Measurements from ENCODE around the gene SSUH2. TPM values are rescaled to one million over a fixed set of nuclear protein-coding genes. Genes with fewer than 3 reads are reported as not detected.

SSUH2 gene
- total RNA-seq, 3 donors from 2014 or later, result 0.15 to 0.33 TPM; not detected in 1

DNA sequence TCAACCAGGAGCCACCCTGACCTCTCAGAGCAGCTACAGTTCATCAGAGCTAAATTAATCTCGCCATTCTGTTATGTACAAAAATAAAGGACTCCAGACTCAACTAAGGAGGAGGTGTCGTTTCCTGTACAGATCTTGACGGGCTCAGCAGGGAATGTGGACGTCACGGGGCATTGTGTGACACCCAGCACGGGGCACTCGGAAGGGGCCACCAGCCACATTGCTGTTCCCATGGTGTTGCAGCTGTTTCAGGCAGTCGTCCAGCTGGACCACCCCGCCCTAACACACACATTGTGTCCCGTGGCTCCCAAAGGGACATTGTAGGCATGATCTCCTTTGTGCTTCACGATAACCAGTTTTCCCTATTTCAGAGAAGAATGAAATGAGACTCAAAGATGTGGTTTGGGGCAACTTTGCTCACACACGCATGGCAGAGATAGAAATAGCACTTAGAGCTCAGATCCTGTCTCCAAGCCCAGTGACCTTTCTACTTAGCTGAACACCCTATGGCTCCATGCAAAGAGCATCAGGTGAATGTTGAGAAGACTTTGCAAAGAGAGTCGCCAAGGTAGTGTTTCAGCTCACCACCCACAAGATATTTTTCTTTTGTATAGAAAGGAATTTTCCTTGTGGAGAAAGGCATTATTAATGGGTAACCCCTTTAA lies 5.5 kb downstream of the SSUH2 start:
- Histone ChIP-seq H3K9me3 (no peaks in the 10 kb centered on the region), H3K27ac (no peak overlapping the region), H3K27me3 (no peaks in the 10 kb centered on the region), H3K36me3 (no peaks in the 10 kb centered on the region), H3K4me3 (no peak overlapping the region), H3K4me1 (no peaks in the 10 kb centered on the region)
- intact Hi-C loops (cut with DNase I; ENCODE audit: low total_unique reads), result no loop called here
- TF ChIP-seq POLR2A (IDR thresholded peaks at IDR 0.05), result no peak
- TF ChIP-seq, protein P1, sequence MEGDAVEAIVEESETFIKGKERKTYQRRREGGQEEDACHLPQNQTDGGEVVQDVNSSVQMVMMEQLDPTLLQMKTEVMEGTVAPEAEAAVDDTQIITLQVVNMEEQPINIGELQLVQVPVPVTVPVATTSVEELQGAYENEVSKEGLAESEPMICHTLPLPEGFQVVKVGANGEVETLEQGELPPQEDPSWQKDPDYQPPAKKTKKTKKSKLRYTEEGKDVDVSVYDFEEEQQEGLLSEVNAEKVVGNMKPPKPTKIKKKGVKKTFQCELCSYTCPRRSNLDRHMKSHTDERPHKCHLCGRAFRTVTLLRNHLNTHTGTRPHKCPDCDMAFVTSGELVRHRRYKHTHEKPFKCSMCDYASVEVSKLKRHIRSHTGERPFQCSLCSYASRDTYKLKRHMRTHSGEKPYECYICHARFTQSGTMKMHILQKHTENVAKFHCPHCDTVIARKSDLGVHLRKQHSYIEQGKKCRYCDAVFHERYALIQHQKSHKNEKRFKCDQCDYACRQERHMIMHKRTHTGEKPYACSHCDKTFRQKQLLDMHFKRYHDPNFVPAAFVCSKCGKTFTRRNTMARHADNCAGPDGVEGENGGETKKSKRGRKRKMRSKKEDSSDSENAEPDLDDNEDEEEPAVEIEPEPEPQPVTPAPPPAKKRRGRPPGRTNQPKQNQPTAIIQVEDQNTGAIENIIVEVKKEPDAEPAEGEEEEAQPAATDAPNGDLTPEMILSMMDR (IDR thresholded peaks at IDR 0.05), result no peak
- no peak for TF ChIP-seq POLR2AphosphoS5 (IDR thresholded peaks at IDR 0.05)
- no peak for DNase-seq (ENCODE audit: low spot score in 2 of 2)

DNA sequence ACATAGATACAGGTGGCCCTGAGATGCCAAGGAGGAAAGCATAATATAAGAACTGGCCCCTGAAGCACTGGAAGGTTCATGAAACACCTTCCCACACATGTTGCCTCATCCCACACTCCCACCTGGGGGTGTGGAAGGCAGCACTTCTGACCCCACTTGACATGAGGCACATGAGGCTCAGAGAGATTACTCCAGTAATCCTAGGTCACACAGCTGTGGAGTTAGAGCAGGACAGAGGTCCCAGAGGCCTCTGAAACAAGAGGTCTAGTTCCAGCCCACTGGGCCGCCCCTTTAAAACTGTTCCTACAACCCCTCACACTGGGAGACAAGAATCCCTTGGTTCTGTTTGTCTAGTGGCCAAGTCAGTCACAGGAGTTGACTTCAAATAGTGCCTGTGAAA lies 7.2 kb downstream of the SSUH2 start:
- Histone ChIP-seq H3K36me3 (no peaks in the 10 kb centered on the region), H3K27ac (no peak overlapping the region), H3K27me3 (no peaks in the 10 kb centered on the region), H3K4me1 (no peaks in the 10 kb centered on the region), H3K4me3 (no peak overlapping the region), H3K9me3 (no peaks in the 10 kb centered on the region)
- intact Hi-C loops (cut with DNase I; ENCODE audit: low total_unique reads), result no loop called here
- TF ChIP-seq POLR2AphosphoS5 (IDR thresholded peaks at IDR 0.05), result no peak
- TF ChIP-seq POLR2A (IDR thresholded peaks at IDR 0.05), result no peak
- TF ChIP-seq, protein P1 (IDR thresholded peaks at IDR 0.05), result no peak
- DNase-seq (ENCODE audit: low spot score in 2 of 2), result no peak

DNA sequence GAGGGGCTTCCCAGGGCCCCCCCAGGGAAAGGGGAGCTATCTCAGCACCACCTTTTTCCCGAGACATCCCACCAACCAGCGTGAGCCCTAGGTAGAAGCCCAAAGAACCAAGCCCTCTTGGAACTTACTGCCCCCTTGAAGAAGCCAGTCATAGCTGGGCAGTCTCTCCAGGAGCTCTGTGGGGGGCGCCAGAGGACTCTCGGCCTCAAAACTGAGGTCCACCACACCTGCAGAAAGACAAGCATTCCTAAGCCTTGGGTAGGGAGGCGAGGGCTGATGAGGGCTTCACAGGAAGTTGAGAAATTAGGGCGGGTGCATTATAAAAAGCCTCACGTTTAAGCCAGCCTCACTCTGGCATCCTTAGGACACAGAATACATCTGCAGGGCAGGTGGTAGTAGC lies 9.0 kb downstream of the SSUH2 start:
- intact Hi-C loops (cut with DNase I; ENCODE audit: low total_unique reads), result no loop called here
- no peaks in the 10 kb centered on the region for H3K9me3 ChIP-seq
- H3K27me3 ChIP-seq, result no peaks in the 10 kb centered on the region
- H3K4me3 ChIP-seq, result no peak overlapping the region
- H3K4me1 ChIP-seq, result no peaks in the 10 kb centered on the region
- H3K27ac ChIP-seq, result no peak overlapping the region
- TF ChIP-seq, protein P1 (IDR thresholded peaks at IDR 0.05), result no peak
- TF ChIP-seq POLR2AphosphoS5 (IDR thresholded peaks at IDR 0.05) (no peak), POLR2A (IDR thresholded peaks at IDR 0.05) (no peak)
- DNase-seq (ENCODE audit: low spot score in 2 of 2), result no peak
- no peaks in the 10 kb centered on the region for H3K36me3 ChIP-seq

DNA sequence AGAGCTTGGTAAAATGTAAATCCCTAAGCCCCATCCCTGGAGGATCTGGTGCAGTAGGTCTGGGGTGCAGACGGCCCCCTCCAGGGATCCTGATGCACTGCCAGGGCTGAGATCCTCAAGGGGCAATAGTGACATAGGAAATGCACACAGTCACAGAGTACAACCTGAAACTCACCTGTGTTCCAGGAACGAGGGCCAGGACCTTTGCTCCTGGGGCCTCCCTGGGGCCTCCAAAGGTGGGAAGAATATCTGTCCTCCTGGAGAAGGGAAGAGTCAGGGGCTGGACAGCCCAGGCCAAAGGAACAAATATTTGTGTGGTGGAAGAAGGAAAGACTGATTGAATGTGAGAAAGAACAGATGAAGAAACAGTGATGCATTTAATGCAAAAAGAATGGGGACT lies 9.5 kb downstream of the SSUH2 start:
- Histone ChIP-seq H3K36me3 (no peaks in the 10 kb centered on the region), H3K27me3 (no peaks in the 10 kb centered on the region), H3K27ac (no peak overlapping the region), H3K4me1 (no peaks in the 10 kb centered on the region), H3K9me3 (no peaks in the 10 kb centered on the region), H3K4me3 (no peak overlapping the region)
- no peak for DNase-seq (ENCODE audit: low spot score in 2 of 2)
- TF ChIP-seq, protein P1 (IDR thresholded peaks at IDR 0.05), result no peak
- TF ChIP-seq POLR2A (IDR thresholded peaks at IDR 0.05), result no peak
- no peak for TF ChIP-seq POLR2AphosphoS5 (IDR thresholded peaks at IDR 0.05)
- intact Hi-C loops (cut with DNase I; ENCODE audit: low total_unique reads), result no loop called here

DNA sequence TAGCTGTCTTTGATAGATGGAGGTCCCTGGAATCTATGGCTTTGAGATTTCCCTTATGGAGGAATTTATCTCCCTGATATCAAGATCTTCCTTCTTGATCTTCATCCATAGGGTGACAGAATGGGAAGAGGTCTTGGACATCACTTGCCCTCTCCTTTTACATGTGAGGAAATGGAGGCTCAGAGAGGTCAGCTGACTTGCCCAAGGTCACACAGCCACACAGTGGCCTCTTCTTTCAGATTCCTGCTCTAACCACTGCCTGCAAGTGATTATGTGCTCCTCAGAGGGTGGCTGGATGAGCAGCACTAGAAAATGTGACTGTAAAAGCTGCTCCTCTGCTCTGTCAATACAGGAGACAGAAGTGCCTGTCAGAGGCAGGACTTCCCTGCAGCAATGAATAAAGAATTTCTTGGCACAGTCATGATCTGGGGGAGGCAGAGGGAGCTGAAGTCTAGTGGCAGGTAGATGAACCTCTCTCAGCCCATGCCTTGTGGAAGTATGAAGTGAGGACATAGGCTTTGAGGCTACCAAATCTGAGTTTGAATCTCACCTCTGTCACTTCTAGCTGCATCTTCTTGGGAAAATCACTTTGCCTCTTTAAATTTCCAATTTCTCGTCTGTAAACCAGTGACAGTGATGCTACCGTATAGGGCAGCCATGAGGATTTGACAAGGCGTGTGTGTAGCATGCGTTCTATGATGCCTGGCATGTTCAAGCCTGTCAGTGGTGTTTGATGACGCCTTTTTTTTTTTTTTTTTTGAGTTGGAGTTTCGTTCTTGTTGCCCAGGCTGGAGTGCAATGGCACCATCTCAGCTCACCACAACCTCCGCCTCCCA lies 12.0 kb downstream of the SSUH2 start:
- H3K4me1 ChIP-seq, result no peaks in the 10 kb centered on the region
- H3K27ac ChIP-seq, result no peak overlapping the region
- no peak for DNase-seq (ENCODE audit: low spot score in 2 of 2)
- TF ChIP-seq POLR2AphosphoS5 (IDR thresholded peaks at IDR 0.05) (no peak), POLR2A (IDR thresholded peaks at IDR 0.05) (no peak)
- TF ChIP-seq, protein P1 (IDR thresholded peaks at IDR 0.05), result no peak
- no peaks in the 10 kb centered on the region for H3K9me3 ChIP-seq
- no peaks in the 10 kb centered on the region for H3K36me3 ChIP-seq
- H3K4me3 ChIP-seq, result no peak overlapping the region
- intact Hi-C loops (cut with DNase I; ENCODE audit: low total_unique reads), result no loop called here
- no peaks in the 10 kb centered on the region for H3K27me3 ChIP-seq
